NOMO-1 (cell line): ENCODE measurements around the gene SNX33.
"Not testable (repeated sequence)": the region's sequence is repeated elsewhere in the genome, so short reads cannot be mapped to it uniquely, and the experiment has no call there.

Experiments used
- DNase-seq, 2 experiments: peaks; one replicate each; lab custom pipeline; 2025; ENCODE audit not compliant: unreplicated experiment in 2 of 2; lab: John Stamatoyannopoulos, UW

Gene SNX33

GRCh38 chr15:75659928-75660645, 12.4 kb downstream of the SNX33 start:
- no peak for DNase-seq

- no peak for DNase-seq
Measured at GRCh38 chr15:75661100-75661755, 13.5 kb downstream of the SNX33 start.

DNA sequence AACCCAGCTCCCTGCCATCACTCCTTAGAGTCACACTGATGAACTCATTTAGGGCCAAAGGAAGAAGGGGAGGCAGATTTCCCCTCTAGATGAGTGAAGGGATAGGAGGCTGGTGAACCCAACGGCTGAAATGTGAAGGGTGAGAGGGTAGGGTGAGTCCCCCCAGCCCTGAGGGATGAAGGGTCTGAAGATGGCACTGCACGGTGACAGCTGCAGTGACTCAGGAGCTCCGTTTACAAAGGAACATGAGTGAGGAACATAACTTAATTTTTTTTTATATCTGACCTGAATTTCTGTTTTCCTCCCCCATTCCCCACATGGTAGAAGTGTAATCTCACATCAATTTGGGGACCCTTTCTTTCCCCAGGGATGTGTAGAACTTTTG, 14.0 kb downstream of the SNX33 start:
- DNase-seq, result no peak

- DNase-seq, result no peak
Measured at GRCh38 chr15:75662823-75663519, 15.3 kb downstream of the SNX33 start.

DNA sequence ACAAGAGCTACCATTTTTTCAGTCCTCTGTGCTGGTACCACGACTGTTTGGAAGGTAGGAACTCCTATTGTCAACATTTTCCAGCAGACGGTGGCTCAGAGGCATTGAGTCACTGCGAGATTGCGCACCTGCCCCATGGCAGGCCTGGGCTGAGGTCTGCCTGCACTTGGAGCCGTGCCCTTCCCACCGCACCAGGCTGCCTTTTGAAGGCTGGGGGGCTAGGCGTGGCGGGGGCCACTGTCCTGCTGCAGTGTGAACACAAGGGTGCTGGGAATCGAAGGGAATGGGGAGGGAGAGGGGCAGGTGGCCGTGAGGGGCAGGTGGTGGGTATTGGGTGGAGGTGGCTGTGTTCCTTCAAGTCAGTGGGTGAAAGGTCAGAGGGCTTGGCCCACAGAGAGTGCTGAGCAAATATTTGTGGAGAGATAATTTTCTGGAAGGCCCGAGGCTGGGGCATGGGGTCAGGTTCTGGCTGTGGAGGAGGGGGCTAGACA, 16.3 kb downstream of the SNX33 start:
- DNase-seq, result no peak

DNA sequence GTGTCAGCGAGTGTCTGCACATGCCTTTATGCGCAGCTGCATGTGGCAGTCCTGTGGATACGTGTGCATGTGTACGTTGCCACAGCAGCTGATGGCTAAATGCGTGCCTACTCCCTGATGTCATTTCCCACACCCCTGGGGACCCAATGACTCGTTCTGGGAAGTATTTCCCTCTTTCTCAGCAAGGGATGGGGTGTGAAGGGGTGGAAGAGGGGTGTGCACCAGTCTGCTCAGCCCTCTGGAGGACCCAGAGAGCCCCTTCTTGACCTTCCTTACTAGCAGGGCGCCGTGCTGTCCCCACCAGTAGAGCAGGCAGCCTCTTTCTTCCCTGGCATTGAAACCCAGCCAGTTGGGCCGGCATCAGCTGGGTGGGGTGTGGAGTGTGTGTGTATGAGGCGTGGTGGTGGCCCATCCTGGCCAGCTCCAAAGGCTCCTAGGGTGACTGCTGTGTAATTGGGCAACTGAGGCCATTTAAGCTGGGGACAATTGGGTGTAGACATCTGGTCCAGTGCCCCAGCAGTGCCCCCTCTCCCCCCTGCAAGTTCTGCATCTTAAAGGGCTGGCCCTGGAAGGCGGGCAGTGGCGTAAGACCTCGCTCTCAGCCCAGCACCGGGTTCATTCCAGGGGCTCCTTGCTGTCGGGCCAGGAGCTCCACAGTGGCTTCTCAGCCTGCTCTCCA, 19.2 kb downstream of the SNX33 start:
- no peak for DNase-seq

GRCh38 chr15:75669191-75669878, 21.6 kb downstream of the SNX33 start:
- DNase-seq, result no peak

DNA sequence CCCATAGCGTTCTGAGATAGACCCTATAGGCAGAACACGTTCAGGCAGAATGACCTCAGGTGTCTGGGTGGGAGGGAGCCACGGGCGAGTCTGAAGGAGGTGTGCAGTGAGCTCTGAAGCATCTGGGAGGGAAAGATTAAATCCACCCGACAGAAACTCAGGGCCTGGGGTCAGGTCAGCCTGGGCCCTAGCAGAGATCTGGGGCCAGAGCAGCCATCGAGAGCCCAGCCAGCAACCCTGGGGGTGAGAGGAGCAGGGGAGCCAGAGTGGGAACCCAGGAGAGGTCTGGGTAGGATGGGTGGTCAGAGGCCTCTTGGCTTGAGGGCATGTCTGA, 22.1 kb downstream of the SNX33 start:
- DNase-seq, result no peak

DNA sequence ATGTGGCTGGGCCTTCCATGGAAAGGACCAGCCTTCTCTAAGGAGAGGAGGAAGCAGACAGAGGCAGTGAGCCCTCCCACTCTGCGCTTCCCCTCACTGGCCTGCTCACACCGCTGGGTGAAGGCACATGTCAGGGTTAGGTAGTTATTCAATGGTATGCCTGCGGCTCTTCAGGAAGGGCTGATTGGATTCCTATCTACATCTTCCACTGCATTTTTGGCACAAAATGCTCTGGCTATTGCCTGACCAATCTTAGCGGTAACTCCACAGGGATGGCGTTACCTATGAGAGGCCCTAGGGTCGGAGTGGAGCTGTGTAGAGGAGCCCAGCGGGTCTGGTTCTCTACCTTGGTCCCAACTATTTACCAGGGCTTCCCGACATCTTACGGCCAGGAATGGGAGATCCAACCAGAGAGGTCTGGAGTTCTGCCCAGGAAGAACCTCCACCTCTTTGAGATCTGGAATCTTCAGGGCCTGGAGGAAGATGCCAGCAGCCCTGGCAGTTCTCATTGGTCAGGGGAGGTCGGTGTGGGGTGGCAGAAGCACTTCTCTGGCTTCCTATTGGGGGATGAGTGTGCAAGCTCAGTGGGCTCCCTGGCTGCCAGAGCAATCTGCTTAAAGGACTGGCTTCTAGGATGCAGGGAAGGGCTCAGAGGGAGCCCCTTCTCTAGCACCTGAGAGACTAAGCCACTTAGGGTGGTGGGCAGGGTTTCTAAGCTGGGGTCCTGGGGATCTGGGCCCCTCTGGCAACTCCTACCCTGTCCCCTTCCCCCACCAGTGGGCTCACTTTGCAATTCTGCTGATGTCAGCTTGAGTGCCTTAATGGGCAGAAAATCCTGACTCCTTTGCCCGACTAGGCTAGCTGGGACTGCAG, 24.3 kb downstream of the SNX33 start:
- DNase-seq, result no peak

DNA sequence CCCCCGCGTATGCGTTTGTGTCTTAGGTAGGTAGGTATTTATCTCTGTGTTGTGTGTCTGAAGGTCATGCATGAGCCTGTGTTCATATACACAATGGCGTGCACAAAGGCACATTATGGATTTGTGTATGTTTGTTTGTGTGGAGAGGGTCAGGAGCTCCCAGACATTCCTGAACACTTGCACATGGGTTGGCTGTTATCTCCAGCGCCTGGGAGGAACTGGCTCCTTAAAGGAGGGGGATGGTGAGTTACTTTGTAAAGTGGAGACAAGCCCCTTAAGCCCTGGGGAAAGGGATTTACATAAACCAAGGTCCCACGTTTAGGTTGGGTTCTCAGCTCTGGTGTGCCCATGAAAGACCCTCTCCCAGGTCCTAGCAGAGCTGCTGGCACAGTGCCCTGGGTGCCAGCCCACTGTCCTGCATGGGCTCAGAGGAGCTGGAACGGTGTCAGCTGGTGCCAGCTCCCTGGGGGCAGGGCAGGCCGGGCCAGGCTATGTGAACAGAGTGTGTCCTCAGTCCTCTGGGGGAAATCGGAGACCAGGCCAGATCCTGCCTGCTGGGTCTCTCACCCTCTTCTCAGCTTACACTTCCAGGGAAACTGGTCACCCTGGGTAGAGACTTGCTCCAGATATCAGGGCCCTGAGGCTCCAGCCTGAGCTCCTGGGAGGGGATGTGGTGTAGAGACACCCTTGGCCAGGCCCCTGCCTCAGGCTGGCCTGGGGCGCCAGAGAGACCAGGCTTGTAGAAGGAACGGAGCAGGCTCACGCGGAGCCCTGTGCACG, 25.1 kb downstream of the SNX33 start:
- no peak for DNase-seq

- no peak for DNase-seq
Measured at GRCh38 chr15:75673426-75674235, 25.9 kb downstream of the SNX33 start.

GRCh38 chr15:75674366-75674765, 26.7 kb downstream of the SNX33 start:
- no peak for DNase-seq

- DNase-seq, result no peak
Measured at GRCh38 chr15:75675579-75676404, 28.1 kb downstream of the SNX33 start.

DNA sequence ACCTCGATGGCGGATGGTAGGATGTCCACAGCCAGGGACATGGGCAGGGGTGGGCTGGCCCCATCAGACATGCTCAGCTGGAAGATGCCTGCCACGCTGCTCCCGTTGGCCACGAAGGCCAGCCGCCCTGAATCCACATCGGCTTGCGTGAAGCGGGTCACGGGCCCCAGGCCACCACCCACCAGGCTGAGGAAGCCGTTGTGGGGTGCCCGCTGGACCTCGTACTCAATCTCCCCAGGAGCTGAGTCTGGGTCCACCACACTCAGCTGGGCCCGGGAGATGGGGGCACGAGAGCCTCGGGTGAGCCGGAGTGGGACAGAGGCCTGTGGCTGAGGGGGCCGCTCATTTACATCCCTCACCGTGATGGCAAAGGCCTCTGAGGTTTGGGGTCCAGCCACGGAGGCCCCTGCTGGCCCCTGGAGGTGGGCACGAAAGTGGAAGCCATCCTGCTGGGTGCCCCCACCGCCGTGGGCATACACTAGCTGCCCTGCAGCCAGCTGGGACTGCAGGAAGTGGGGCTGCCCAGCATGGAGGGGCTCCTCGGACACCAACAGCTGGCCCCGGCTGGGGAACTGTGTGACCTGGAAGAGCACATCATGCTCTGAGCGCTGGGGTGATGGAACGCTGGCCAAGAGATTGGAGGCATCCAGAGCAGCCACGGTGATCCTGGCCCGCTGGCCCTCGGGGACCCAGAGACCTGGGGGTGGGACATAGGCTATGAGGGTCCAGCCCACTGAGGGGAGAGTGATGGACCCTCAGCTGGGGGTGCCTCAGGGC, 29.2 kb downstream of the SNX33 start:
- DNase-seq, result no peak

- DNase-seq, result no peak
Measured at GRCh38 chr15:75677465-75678323, 30.0 kb downstream of the SNX33 start.

GRCh38 chr15:75678324-75678690, 30.6 kb downstream of the SNX33 start:
- DNase-seq, result not testable (repeated sequence)
